HG03575 (cell line): ENCODE data around the gene RPL38.

Experiments used
- ATAC-seq: cut with Tn5 transposase; IDR thresholded peaks from one replicate; pipeline ENCODE4 v1.9.1; 2021; ENCODE audit not compliant: unreplicated experiment, insufficient number of reproducible peaks, low FRiP score; ENCODE audit errors: extremely low read depth

The RPL38 gene

DNA sequence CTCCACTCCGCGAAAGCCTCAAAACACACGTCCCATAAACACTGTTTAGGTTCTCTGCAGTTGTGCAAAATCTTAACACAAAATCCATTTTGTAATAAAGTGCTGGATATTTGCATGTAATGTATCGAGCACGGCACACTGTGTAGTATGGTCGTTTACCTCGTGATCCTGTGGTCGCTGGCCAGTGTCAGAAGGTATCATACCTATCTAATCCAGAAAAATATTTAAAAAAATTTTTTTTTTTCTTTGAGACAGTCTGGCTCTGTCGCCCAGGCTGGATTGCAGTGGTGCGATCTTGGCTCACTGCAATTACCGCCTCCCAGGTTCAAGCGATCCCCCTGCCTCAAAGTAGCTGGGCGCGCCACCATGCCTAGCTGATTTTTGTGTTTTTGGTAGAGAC is 996 bp downstream of the RPL38 start:
- ATAC-seq: no peak

DNA sequence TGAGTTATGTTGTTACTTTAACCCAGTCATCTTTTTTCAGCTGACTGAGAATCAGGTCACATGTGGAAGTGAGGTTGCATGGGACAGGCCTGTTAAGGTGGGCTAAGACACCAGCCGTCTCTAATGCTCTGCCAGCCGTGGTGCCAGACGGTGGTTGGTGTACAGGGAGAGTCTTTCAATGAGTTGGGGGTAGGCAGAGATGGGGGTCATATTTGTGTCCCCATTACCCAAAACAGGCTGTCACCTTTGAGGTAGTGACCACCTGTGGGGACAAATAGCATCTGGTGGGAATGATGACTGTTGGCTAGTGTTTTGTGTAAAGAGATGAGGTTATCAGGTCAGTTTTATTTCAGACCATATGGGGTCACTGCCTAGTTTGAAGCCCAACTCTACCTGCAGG is 1.8 kb downstream of the RPL38 start:
- ATAC-seq: no peak

DNA sequence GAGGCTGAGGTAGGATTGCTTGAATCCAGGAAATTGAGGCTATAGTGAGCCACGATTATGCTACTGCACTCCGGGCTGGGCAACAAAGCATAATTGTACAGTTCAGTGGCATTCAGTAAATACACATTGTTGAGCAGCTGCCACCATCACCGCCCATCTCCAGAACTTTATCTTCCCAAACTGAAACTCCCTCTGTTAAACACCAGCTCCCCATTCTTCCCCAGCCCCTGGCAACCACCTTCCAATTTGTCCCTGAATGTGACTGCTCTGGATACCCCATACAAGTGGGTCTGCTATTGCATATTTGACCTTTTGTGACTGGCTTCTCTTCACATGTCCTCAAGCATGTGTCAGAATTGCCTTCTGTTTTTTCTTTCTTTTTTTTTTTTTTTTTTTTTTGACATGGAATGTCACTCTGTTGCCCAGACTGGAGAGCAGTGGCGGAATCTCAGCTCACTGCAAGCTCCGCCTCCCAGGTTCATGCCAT is 2.9 kb downstream of the RPL38 start:
- ATAC-seq: no peak

GRCh38 chr17:74210191-74211140 is 7.0 kb downstream of the RPL38 start:
- ATAC-seq: no peak

GRCh38 chr17:74211141-74211911 is 7.8 kb downstream of the RPL38 start:
- ATAC-seq: no peak

DNA sequence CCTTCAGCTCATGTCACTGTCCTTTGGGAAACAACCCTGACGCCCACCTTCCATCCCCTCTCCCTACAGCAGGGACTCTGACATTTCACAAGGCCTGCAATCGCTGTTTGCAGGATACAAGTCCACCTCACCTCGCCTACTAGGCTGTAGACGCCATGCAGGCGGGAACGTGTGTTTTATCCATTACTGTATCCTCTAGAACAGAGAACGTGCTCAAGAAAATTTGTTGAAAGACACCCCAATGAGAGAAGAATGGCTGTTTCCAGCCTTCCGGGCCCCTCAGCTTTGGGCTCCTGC is 8.4 kb downstream of the RPL38 start:
- ATAC-seq: no peak

- no peak for ATAC-seq
These were observed 8.9 kb downstream of the RPL38 start for GRCh38 chr17:74212209-74212912.

DNA sequence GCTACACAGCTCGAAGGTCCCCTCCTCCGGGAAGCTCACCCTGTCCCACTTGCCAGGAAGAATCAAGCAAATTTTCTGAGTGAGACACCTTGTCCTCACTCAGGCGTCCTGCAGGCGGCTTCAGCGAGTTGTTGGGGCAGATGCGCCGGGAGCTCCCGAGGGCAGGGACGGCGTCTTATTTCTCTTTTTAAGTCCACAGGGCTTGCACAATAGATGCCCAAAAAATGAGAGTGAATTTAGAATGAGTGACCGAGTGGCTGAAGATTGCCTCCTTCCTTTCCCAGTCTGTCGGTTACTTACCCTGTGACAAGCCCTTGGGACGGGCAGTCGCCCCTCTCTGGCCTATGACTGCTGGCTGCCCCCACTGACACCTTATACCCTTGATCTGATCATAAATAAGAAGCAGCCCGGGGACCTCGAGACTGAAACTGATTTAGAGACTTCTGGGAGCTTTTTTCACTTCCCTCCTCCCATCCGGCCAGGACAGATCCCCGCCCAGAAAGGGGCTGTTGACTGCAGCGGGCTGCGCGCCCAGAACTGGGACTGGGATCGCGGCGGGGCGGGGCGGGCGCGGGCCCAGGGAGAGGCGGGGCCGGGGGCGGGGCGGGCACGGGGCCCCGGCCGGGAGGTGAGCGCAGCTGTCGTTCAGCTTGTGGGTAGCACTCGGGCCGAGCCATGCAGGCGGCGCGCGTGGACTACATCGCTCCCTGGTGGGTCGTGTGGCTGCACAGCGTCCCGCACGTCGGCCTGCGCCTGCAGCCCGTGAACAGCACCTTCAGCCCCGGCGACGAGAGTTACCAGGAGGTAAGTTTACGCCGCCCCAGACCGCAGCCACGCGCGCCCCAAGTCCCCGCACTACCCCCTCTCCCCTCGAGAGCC is 9.7 kb downstream of the RPL38 start, which contains the start of gene TTYH2:
TTYH2 (plus strand) TSS at position 659 of the 879 bp plus-strand sequence; CDS start at position 676, 17 bp downstream.
- ATAC-seq: no peak

DNA sequence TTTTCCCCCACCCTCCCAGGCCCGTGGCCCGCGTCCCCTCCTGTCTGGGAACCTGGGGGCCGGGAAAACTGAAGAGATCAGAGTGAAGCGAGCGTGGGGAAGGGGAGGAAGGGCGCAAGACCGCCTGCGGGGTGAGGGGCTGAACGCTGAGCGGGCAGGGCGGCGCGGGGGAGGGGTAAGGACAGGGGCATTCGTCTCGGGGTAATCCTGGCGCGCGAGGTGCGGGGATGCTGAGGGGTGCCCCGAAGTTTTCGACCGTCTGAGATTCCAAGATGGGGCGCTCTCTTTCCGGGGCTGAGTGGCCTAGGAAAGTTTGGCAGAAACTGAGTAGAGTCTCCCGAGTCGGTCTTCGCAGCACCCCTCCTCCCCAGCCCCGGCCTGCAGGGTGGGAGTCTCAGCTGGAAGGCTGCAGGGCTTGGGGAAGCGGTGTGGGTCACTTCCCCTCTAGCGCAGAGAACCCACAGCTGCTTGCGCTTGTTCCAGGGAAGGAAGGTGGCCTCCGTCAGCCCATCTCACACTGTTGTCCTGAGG is 10.4 kb downstream of the RPL38 start:
- ATAC-seq: no peak

GRCh38 chr17:74214484-74215341 is 11.2 kb downstream of the RPL38 start:
- no peak for ATAC-seq

DNA sequence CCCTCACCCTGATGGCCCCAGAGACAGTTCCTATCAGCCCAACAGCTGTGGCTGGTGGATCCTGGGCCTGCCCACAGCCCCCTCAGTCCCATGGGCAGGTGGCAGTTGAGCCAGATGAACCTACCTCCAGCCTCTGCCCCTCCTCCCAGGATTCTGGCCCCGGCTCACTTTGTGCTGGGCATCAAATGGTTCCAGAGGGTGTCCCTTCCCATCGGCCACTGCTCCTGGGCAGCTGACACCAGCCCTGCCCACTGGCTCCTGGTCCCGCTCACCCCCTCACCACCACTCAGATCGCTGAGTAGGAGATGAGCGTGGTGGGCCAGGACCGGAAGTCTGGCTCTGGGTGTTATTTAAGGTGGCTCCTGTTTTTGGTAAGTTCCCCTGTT is 11.9 kb downstream of the RPL38 start:
- ATAC-seq: no peak

DNA sequence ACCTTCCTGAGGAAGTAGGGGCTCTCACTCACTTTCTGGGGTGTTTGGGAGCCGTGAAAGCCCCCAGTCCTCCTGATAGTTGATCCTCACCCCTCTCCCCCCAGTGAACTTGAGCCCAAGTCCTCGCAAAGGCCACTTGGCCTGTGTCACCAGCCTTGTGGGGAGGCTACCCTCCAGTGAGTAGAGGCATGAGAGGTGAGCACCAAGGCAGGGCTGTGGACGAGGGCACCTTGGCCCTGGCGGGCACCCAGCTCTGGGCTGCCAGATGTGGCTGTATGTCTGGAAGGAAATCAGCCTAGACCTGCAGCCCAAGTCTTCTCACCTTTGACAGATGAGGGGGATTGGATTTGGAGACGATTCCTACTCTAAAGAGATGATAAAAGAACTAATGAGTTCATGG is 13.0 kb downstream of the RPL38 start:
- no peak for ATAC-seq

- no peak for ATAC-seq
These were observed 13.7 kb downstream of the RPL38 start for GRCh38 chr17:74217037-74217730.

GRCh38 chr17:74217888-74218287 is 14.4 kb downstream of the RPL38 start:
- ATAC-seq: no peak

- no peak for ATAC-seq
These were observed 15.0 kb downstream of the RPL38 start for GRCh38 chr17:74218436-74218835.

DNA sequence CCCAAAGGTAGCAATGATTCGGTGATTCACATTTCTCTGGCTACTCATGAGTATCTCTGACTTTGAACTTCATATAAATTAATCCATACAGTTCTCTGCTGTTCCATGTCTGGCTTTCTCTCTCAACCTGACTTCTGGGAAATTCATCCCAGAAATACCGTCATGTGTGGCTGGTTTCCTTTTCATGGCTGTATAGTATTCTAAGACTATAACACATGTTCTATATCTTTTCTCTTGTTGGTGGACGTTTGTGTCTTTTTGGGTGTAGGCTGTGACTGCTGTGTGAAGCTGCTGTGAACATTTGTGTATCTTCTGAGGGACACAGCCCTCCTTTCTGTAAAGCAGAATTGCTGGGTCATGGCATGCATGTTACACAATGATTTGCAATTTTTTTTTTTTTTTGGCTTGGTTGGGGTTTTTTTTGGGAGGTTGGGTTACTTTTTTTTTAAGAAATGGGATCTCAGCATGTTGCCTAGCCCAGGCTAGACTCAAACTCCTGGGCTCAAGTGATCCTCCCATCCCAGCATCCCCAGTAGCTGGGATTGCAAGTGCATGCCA is 16.2 kb downstream of the RPL38 start:
- ATAC-seq: no peak

DNA sequence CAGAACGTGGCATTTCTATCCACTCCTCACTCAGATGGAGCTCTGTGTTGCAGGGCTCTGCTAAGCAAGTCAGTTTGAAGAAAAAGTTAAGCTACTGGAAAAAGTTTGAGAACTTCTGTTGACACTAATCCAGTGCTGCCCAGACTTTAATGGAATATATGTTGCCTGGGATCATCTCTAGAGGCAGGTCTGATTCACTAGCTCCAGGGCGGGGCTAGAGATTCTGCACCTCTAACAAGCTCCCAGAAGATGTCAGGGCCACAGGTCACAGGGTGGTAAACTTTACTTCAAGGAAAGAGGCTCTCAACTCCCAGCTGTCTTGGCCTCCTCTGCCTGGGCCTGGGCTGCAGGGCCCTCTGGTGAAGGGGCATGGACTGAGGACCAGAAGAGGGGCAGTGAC is 16.7 kb downstream of the RPL38 start:
- ATAC-seq: no peak
